ENCODE measurements around the gene RGS6.
"Not testable (repeated sequence)": the region's sequence is repeated elsewhere in the genome, so short reads cannot be mapped to it uniquely, and the experiment has no call there.

Gene RGS6

GRCh38 chr14:71932229-71932981 lies at the start of gene RGS6:
RGS6 (plus strand) TSS chr14:71932429.
- DNase-seq (ENCODE audit: low spot score), result no peak

GRCh38 chr14:71883094-71883493 lies 49.1 kb upstream of the RGS6 start:
- DNase-seq (ENCODE audit: low spot score), result no peak

- DNase-seq (ENCODE audit: low spot score), result no peak
These were observed 46.9 kb upstream of the RGS6 start for GRCh38 chr14:71885301-71885700.

GRCh38 chr14:71887802-71888201 lies 44.4 kb upstream of the RGS6 start:
- DNase-seq (ENCODE audit: low spot score), result not testable (repeated sequence)

- no peak for DNase-seq (ENCODE audit: low spot score)
These were observed 41.7 kb upstream of the RGS6 start for GRCh38 chr14:71890541-71890940.

GRCh38 chr14:71891185-71891584 lies 41.0 kb upstream of the RGS6 start:
- DNase-seq (ENCODE audit: low spot score), result no peak

- no peak for DNase-seq (ENCODE audit: low spot score)
These were observed 40.3 kb upstream of the RGS6 start for GRCh38 chr14:71891970-71892369.

GRCh38 chr14:71905031-71905430 lies 27.2 kb upstream of the RGS6 start:
- DNase-seq (ENCODE audit: low spot score), result no peak

GRCh38 chr14:71905860-71906259 lies 26.4 kb upstream of the RGS6 start:
- no peak for DNase-seq (ENCODE audit: low spot score)

- DNase-seq (ENCODE audit: low spot score), result no peak
These were observed 24.3 kb upstream of the RGS6 start for GRCh38 chr14:71907793-71908515.

GRCh38 chr14:71911669-71912068 lies 20.6 kb upstream of the RGS6 start:
- DNase-seq (ENCODE audit: low spot score), result no peak

GRCh38 chr14:71913342-71913741 lies 18.9 kb upstream of the RGS6 start:
- no peak for DNase-seq (ENCODE audit: low spot score)

- no peak for DNase-seq (ENCODE audit: low spot score)
These were observed 13.3 kb upstream of the RGS6 start for GRCh38 chr14:71918955-71919354.

- no peak for DNase-seq (ENCODE audit: low spot score)
These were observed 8.7 kb upstream of the RGS6 start for GRCh38 chr14:71923513-71923912.

GRCh38 chr14:71931492-71932228 lies 569 bp upstream of the RGS6 start:
- DNase-seq (ENCODE audit: low spot score), result no peak

- DNase-seq (ENCODE audit: low spot score), result no peak
These were observed 865 bp downstream of the RGS6 start for GRCh38 chr14:71933001-71933587.

- not testable (repeated sequence) for DNase-seq (ENCODE audit: low spot score)
These were observed 6.0 kb downstream of the RGS6 start for GRCh38 chr14:71938273-71938672.

GRCh38 chr14:71939344-71939743 lies 7.1 kb downstream of the RGS6 start:
- DNase-seq (ENCODE audit: low spot score), result not testable (repeated sequence)

- not testable (repeated sequence) for DNase-seq (ENCODE audit: low spot score)
These were observed 8.3 kb downstream of the RGS6 start for GRCh38 chr14:71940500-71940899.

- not testable (repeated sequence) for DNase-seq (ENCODE audit: low spot score)
These were observed 9.4 kb downstream of the RGS6 start for GRCh38 chr14:71941616-71942015.

- no peak for DNase-seq (ENCODE audit: low spot score)
These were observed 10.9 kb downstream of the RGS6 start for GRCh38 chr14:71942904-71943694.

- no peak for DNase-seq (ENCODE audit: low spot score)
These were observed 11.4 kb downstream of the RGS6 start for GRCh38 chr14:71943695-71944018.

Measured in AG08395 (cell line).